ENCODE measurements around the gene SGK1. TPM values are rescaled to one million over a fixed set of nuclear protein-coding genes. Genes with fewer than 3 reads are reported as not detected.
"Not testable (repeated sequence)": the region's sequence is repeated elsewhere in the genome, so short reads cannot be mapped to it uniquely, and the experiment has no call there.

SGK1 gene
- polyA plus RNA-seq, 1 donor from 2014 or later, result 10.3 TPM

- H3K4me3 ChIP-seq (ENCODE audit: low read length), result no peak overlapping the region
- no peaks in the 10 kb centered on the region for H3K9me3 ChIP-seq (ENCODE audit: low read length)
- H3K9ac ChIP-seq (ENCODE audit: low read length), result no peak overlapping the region
- H3K79me2 ChIP-seq (replicated peaks; ENCODE audit: insufficient read depth, low read length), result no peaks in the 10 kb centered on the region
- no peak overlapping the region for H3K27ac ChIP-seq (ENCODE audit: low read length)
- no peak for TF ChIP-seq RAD21 (conservative IDR thresholded peaks at IDR 0.05)
- H2AFZ ChIP-seq (ENCODE audit: low read depth, low read length), result no peak overlapping the region
- no peaks in the 10 kb centered on the region for H3K36me3 ChIP-seq (ENCODE audit: insufficient read depth, low read length)
- H4K20me1 ChIP-seq (ENCODE audit: insufficient read depth), result no peaks in the 10 kb centered on the region
- H3K9me2 ChIP-seq (ENCODE audit: insufficient read depth, low read length), result no peaks in the 10 kb centered on the region
- H3F3A ChIP-seq (ENCODE audit: insufficient read depth, low read length, poor library complexity, severe bottlenecking), result no peaks in the 10 kb centered on the region
- no peak overlapping the region for H3K4me2 ChIP-seq (ENCODE audit: low read length)
- no peaks in the 10 kb centered on the region for H3K27me3 ChIP-seq (ENCODE audit: insufficient read depth, low read depth, low read length)
Measured at GRCh38 chr6:134258849-134259306, 59.0 kb downstream of the SGK1 start.

DNA sequence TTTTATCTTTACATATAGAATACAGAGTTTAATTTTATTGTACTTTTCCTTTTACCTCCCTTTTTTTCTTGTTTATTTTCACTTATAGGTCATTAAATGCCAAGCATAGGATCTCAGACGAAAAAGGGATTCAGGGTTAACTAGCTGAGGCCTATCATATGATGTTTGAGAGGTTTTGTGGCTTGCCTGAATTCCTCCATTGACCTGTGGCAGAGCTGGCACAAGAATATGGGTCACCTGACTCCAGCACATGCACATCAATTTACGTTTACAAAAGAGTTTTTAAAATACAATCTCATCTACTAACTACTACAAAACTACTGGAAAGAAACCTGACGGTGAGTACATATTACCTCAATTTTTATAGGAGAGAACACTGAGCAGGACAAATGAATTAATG lies 60.4 kb downstream of the SGK1 start:
- H3K9ac ChIP-seq (ENCODE audit: low read length), result no peak overlapping the region
- H2AFZ ChIP-seq (ENCODE audit: low read depth, low read length), result no peak overlapping the region
- H3K4me2 ChIP-seq (ENCODE audit: low read length), result no peak overlapping the region
- H3K4me3 ChIP-seq (ENCODE audit: low read length), result no peak overlapping the region
- H3K9me2 ChIP-seq (ENCODE audit: insufficient read depth, low read length), result no peaks in the 10 kb centered on the region
- H3K36me3 ChIP-seq (ENCODE audit: insufficient read depth, low read length), result no peaks in the 10 kb centered on the region
- no peaks in the 10 kb centered on the region for H3K79me2 ChIP-seq (replicated peaks; ENCODE audit: insufficient read depth, low read length)
- H3K27ac ChIP-seq (ENCODE audit: low read length), result no peak overlapping the region
- no peaks in the 10 kb centered on the region for H3K27me3 ChIP-seq (ENCODE audit: insufficient read depth, low read depth, low read length)
- H3F3A ChIP-seq (ENCODE audit: insufficient read depth, low read length, poor library complexity, severe bottlenecking), result no peaks in the 10 kb centered on the region
- H4K20me1 ChIP-seq (ENCODE audit: insufficient read depth), result no peaks in the 10 kb centered on the region
- H3K9me3 ChIP-seq (ENCODE audit: low read length), result no peaks in the 10 kb centered on the region
- no peak for TF ChIP-seq RAD21 (conservative IDR thresholded peaks at IDR 0.05)
- no peak for TF ChIP-seq TAF1 (IDR thresholded peaks at IDR 0.05; ENCODE audit: low read depth)

DNA sequence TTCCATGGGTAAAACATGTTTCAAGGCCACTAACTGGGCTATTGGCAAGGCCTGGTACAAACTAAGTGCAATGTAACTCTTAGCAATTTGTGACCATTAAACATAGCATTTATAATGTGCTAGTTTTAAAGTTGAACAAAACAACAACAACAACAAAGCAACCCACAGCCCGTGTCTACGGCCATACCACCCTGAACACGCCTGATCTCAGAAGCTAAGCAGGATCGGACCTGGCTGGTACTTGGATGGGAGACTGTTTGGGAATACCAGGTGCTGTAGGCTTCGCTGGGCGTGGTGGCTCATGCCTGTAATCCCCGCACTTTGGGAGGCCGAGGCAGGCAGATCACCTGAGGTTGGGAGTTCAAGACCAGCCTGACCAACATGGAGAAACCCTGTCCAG lies 61.0 kb downstream of the SGK1 start:
- no peak overlapping the region for H3K27ac ChIP-seq (ENCODE audit: low read length)
- no peak overlapping the region for H2AFZ ChIP-seq (ENCODE audit: low read depth, low read length)
- H3K4me3 ChIP-seq (ENCODE audit: low read length), result no peak overlapping the region
- no peaks in the 10 kb centered on the region for H3K36me3 ChIP-seq (ENCODE audit: insufficient read depth, low read length)
- H3K9ac ChIP-seq (ENCODE audit: low read length), result no peak overlapping the region
- H3K9me3 ChIP-seq (ENCODE audit: low read length), result no peaks in the 10 kb centered on the region
- H3K79me2 ChIP-seq (replicated peaks; ENCODE audit: insufficient read depth, low read length), result no peaks in the 10 kb centered on the region
- H3K27me3 ChIP-seq (ENCODE audit: insufficient read depth, low read depth, low read length), result no peaks in the 10 kb centered on the region
- no peaks in the 10 kb centered on the region for H4K20me1 ChIP-seq (ENCODE audit: insufficient read depth)
- no peak for TF ChIP-seq TAF1 (IDR thresholded peaks at IDR 0.05; ENCODE audit: low read depth)
- no peak for TF ChIP-seq REST (IDR thresholded peaks at IDR 0.05; ENCODE audit: borderline replicate concordance)
- no peak for TF ChIP-seq EZH2 (IDR thresholded peaks at IDR 0.05; ENCODE audit: borderline replicate concordance, insufficient read depth, low read length, poor library complexity, severe bottlenecking)
- TF ChIP-seq SMC3 (conservative IDR thresholded peaks at IDR 0.05; ENCODE audit: poor library complexity), result no peak
- TF ChIP-seq MXI1 (conservative IDR thresholded peaks at IDR 0.05; ENCODE audit: poor library complexity, severe bottlenecking), result no peak
- no peak for TF ChIP-seq EP300 (conservative IDR thresholded peaks at IDR 0.05; ENCODE audit: poor library complexity, severe bottlenecking)
- TF ChIP-seq RAD21 (conservative IDR thresholded peaks at IDR 0.05), result no peak
- no peak for TF ChIP-seq CTCF (IDR thresholded peaks at IDR 0.05; ENCODE audit: poor library complexity, severe bottlenecking)
- no peak for TF ChIP-seq POLR2AphosphoS5 (IDR thresholded peaks at IDR 0.05)
- no peaks in the 10 kb centered on the region for H3K9me2 ChIP-seq (ENCODE audit: insufficient read depth, low read length)
- H3K4me2 ChIP-seq (ENCODE audit: low read length), result no peak overlapping the region
- no peaks in the 10 kb centered on the region for H3F3A ChIP-seq (ENCODE audit: insufficient read depth, low read length, poor library complexity, severe bottlenecking)

- H3K9me2 ChIP-seq (ENCODE audit: insufficient read depth, low read length); H3K27ac ChIP-seq (ENCODE audit: low read length); H3K4me3 ChIP-seq (ENCODE audit: low read length); H3K4me2 ChIP-seq (ENCODE audit: low read length); H4K20me1 ChIP-seq (ENCODE audit: insufficient read depth); H3K27me3 ChIP-seq (ENCODE audit: insufficient read depth, low read depth, low read length); H3K79me2 ChIP-seq (replicated peaks; ENCODE audit: insufficient read depth, low read length); H3K36me3 ChIP-seq (ENCODE audit: insufficient read depth, low read length); H3K9ac ChIP-seq (ENCODE audit: low read length); H3F3A ChIP-seq (ENCODE audit: insufficient read depth, low read length, poor library complexity, severe bottlenecking); H2AFZ ChIP-seq (ENCODE audit: low read depth, low read length); H3K9me3 ChIP-seq (ENCODE audit: low read length): not testable (repeated sequence)
Measured at GRCh38 chr6:134255280-134255679, 62.6 kb downstream of the SGK1 start.
